Activated T-cell treated with anti-CD3 and anti-CD28 coated beads for 1 hour (primary cell): ENCODE results near the gene ATP8B4.

Experiments
- DNase-seq: peaks from one replicate; pipeline ENCODE4 v3.0.0-alpha.2; 2020; ENCODE audit warnings: low read depth

ATP8B4 gene

GRCh38 chr15:49927189-49927861 lies 191.7 kb downstream of the ATP8B4 start:
- DNase-seq: no peak

GRCh38 chr15:49926740-49927139 lies 192.3 kb downstream of the ATP8B4 start:
- DNase-seq: no peak

GRCh38 chr15:49923671-49924070 lies 195.4 kb downstream of the ATP8B4 start:
- DNase-seq: no peak

GRCh38 chr15:49919034-49919433 lies 200.0 kb downstream of the ATP8B4 start:
- no peak for DNase-seq

- DNase-seq: no peak
These were observed 200.9 kb downstream of the ATP8B4 start for GRCh38 chr15:49918121-49918520.

- DNase-seq: no peak
These were observed 202.0 kb downstream of the ATP8B4 start for GRCh38 chr15:49916998-49917397.

GRCh38 chr15:49915822-49916221 lies 203.2 kb downstream of the ATP8B4 start:
- DNase-seq: no peak

- DNase-seq: no peak
These were observed 210.1 kb downstream of the ATP8B4 start for GRCh38 chr15:49908933-49909295.

GRCh38 chr15:49908236-49908932 lies 210.6 kb downstream of the ATP8B4 start:
- no peak for DNase-seq

- no peak for DNase-seq
These were observed 212.1 kb downstream of the ATP8B4 start for GRCh38 chr15:49906966-49907365.

- no peak for DNase-seq
These were observed 213.8 kb downstream of the ATP8B4 start for GRCh38 chr15:49905221-49905620.

GRCh38 chr15:49904296-49904695 lies 214.7 kb downstream of the ATP8B4 start:
- no peak for DNase-seq

- DNase-seq: no peak
These were observed 216.1 kb downstream of the ATP8B4 start for GRCh38 chr15:49902685-49903501.

GRCh38 chr15:49901996-49902684 lies 216.9 kb downstream of the ATP8B4 start:
- DNase-seq: no peak

- DNase-seq: no peak
These were observed 217.7 kb downstream of the ATP8B4 start for GRCh38 chr15:49901321-49901720.

GRCh38 chr15:49900903-49901235 lies 218.2 kb downstream of the ATP8B4 start:
- DNase-seq: no peak

GRCh38 chr15:49900006-49900902 lies 218.8 kb downstream of the ATP8B4 start:
- DNase-seq: no peak

- DNase-seq: no peak
These were observed 220.3 kb downstream of the ATP8B4 start for GRCh38 chr15:49898575-49899283.

- no peak for DNase-seq
These were observed 220.9 kb downstream of the ATP8B4 start for GRCh38 chr15:49898097-49898496.

- DNase-seq: no peak
These were observed 223.4 kb downstream of the ATP8B4 start for GRCh38 chr15:49895347-49896223.
